Smooth muscle cell of the pulmonary artery (primary cell): ENCODE measurements around the gene MAEA. TPM values are rescaled to one million over a fixed set of nuclear protein-coding genes. Genes with fewer than 3 reads are reported as not detected.

Experiments
- total RNA-seq: library from RNA; depleted of rRNA; stranded (reverse); fragments of >200 nt; gene quantifications from 2 replicates; pipeline ENCODE4 v1.2.3, GENCODE V29; 2014

The MAEA gene
- total RNA-seq = 54.5 and 57.3 TPM in 2 replicates

DNA sequence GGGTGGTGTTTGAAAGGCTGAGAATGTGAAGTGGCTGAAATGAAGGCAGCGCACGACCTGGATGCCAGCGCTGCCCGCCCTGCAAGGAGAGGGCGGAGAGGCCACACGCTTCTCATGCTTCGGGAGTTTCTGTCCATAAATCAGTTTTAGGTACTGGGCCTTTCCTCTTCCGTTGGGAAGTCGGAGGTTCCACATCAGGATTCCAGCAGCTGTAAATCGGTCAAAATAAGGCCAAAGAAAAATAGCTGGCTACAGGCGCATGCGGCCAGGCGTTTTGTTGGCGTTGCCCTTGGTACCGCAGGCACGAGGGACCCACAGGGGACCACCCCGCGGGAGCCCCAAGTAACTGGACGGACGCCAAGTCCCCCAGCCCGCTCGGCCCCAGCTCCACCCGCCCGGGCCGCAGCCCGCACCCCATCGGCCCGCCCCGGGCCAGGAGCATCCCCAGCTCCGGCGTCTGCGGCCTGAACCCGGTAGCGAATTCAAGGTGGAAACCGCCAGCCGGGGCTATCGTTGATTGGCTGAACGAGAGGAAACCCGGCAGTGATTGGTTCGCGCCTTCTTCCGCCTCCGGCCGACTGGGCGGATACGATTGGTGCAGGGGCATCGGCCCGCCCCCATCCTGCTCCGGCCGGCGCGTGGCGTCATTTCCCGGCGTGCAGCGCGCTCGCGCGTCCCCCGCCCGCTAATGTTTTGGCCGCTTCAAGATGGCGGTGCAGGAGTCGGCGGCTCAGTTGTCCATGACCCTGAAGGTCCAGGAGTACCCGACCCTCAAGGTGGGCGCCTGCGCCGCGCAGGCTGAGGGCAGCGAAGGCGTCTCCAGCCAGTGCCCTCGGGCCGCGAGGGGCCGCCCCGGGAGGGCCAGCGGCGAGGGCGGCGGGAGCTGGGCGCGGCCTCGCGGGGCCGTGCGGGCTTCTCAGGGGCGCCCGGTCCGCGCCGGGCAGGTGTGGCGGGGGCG, at the start of gene MAEA:
MAEA (plus strand) TSS at position 685 of the 958 bp plus-strand sequence; CDS start at position 708, 23 bp downstream.

DNA sequence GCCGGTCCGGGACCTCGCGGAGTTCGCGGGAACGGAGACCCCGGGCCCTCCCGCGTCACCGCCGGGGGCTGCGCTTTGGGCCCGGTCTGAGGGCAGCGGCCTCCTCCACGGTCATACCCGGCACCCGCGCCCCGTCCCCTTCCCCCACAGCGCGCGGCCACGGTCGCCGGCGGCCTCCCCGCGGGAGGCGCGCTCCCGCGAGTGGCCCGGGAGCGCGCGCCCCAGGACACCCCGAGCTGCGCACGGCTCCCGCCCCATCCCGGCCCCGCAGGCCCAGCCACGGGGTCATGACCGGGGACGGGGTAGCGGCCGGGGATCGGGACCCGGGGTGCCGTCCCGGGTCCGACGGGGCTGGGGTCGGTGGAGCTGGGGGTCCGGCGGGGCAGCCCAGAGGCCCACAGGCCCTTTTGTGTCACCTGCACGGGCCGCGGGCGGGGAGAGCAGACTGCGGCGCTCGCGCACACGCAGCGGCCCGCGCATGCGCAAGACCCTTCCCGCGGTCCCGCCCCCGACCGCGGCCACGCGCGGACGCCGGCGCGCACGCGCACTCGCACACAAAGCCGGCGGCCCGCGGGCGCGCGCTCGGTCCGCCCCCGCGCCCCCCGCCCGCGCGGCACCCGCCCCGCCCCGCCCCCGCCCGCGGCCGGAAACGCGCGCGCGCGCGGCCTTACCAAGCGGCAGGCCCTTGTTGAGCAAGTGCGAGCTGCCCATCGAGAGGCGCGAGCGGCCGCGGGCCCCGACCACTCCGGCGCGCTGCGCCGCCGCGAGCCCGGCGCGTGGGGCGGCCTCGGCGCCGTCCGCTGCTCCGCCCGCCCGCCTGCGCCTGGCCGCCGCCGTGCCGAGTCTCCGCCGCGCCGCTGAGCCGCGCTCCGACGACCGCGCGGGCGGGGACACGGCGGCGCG, 41.2 kb upstream of the MAEA start, which contains the start of gene CTBP1:
CTBP1 (minus strand) TSS at position 886 of the 903 bp plus-strand sequence. CDS start 7,799 bp downstream, outside the sequence.

DNA sequence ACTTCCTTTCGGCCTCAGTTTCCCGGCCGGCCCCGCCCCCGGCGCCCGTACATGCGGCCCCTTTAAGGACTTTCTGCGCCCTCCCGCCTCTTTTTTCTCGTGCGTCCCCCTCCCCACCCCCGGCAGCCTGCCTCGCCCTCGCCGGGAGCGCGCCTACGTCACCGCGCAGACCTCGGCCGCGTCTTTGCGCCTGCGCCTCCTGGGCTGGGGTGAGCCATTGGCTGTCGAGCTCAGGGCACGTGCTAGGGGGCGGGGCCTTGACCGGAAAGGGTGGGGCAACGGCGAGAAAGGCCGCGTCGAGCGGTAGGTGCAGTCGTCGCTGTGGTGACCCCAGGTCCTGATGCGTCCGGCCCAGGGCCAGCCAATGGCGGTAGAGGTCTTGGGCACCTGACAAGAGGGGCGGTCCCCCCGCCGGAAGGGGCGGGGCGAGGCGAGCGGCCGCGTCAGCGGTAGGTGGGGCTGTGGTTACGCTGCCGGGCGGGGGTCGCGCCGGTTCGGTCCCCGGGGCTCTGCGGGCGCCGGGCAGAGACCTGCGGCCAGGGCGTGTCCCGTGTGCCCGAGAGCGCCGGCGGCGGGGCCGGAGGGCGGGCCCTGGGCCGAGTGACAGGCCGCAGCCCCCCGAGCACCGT, 57.2 kb downstream of the MAEA start, which contains the start of gene UVSSA:
UVSSA (plus strand) TSS at position 428 of the 629 bp plus-strand sequence. CDS start 884 bp downstream, outside the sequence.

Other genes starting within 250 kb of the MAEA start
- gene RNF212, start 176.3 kb upstream of the MAEA start, total RNA-seq = 2.5 and 15.3 TPM in 2 replicates
- 5.5 and 7.2 TPM in 2 replicates for gene SPON2, start 117.3 kb upstream of the MAEA start, total RNA-seq
- 243 and 255 TPM in 2 replicates for gene CTBP1, start 40.8 kb upstream of the MAEA start, total RNA-seq
- gene UVSSA, start 57.3 kb downstream of the MAEA start, total RNA-seq = 9.4 and 12.7 TPM in 2 replicates
- gene NKX1-1, start 116.6 kb downstream of the MAEA start, total RNA-seq = not detected in 2 replicates